ENCODE data around the gene SGMS1.

DNA sequence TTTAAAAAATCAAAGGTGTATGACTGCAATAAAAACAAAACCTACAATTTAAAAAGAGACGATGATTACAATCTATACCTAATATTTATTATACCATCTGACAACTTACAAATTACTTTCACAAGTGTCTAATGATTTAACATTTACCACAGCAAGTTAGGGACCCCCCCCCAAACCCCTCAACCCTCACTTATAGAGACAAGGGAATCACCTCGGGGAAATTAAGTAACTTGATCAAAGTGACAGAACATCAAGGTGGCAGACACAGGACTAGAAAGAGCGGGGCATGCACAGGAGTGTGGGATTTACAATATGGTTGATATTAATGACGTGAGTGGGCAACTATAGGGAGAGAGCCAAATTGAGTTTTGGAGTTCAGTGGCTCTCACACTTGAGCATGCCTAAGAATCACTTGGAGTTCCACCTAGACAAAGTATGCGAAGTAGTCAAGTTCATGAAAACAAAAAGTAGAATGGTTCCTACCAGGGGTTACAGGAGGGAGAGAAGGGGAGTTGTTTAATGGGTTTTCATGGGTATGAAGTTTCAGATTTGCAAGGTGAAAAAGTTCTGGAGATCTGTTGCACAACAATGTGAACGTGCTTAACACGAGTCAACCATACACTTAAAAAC, 43.4 kb downstream of the SGMS1 start:
- TF ChIP-seq, protein P1, sequence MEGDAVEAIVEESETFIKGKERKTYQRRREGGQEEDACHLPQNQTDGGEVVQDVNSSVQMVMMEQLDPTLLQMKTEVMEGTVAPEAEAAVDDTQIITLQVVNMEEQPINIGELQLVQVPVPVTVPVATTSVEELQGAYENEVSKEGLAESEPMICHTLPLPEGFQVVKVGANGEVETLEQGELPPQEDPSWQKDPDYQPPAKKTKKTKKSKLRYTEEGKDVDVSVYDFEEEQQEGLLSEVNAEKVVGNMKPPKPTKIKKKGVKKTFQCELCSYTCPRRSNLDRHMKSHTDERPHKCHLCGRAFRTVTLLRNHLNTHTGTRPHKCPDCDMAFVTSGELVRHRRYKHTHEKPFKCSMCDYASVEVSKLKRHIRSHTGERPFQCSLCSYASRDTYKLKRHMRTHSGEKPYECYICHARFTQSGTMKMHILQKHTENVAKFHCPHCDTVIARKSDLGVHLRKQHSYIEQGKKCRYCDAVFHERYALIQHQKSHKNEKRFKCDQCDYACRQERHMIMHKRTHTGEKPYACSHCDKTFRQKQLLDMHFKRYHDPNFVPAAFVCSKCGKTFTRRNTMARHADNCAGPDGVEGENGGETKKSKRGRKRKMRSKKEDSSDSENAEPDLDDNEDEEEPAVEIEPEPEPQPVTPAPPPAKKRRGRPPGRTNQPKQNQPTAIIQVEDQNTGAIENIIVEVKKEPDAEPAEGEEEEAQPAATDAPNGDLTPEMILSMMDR (IDR thresholded peaks at IDR 0.05), result no peak
- TF ChIP-seq POLR2AphosphoS5 (IDR thresholded peaks at IDR 0.05; ENCODE audit: insufficient read depth in 1 of 2, low read depth in 1 of 2), result no peak
- TF ChIP-seq POLR2A (IDR thresholded peaks at IDR 0.05), result no peak

Data from vagina (tissue), 2 donors.